ENCODE data around the gene CCDC184.
"Not testable (repeated sequence)": the region's sequence is repeated elsewhere in the genome, so short reads cannot be mapped to it uniquely, and the experiment has no call there.

The CCDC184 gene

DNA sequence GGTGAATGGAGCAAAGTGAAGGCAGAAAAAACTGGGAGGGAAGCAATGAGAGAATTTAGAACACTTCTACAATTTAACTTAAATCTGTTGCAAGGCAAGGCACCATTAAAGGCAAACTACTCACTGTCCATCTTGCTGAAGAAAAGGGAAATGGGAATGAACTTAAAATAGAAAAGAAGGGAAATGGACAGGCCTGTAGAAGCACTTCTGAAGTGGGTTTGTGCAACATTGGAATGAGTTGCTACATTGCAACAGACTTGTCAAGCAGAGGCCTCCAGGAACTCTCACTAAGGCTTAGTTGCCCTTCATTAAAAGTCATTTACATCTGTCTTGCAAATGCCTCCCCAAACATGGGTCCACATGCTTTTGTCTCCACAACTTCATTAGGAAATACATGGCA lies 33.3 kb downstream of the CCDC184 start:
- no peak for DNase-seq

DNA sequence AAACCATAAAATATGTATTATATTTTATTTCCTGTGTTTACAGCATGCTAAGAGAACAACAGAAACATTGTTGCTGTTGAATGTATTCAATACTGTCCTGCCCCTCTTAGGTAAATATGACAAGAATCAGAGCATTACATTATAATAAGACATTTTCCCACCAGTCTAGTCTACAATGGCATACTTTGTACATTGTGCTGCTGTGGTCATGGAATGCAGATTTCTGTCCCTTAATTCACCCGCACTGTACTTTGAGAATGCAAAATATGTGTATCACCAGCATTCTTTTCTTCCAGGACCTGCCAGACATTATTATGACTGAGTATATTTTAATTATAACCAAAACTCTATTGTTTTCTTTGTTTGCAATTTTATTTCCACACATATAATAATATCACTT lies 36.2 kb downstream of the CCDC184 start:
- DNase-seq = no peak

DNA sequence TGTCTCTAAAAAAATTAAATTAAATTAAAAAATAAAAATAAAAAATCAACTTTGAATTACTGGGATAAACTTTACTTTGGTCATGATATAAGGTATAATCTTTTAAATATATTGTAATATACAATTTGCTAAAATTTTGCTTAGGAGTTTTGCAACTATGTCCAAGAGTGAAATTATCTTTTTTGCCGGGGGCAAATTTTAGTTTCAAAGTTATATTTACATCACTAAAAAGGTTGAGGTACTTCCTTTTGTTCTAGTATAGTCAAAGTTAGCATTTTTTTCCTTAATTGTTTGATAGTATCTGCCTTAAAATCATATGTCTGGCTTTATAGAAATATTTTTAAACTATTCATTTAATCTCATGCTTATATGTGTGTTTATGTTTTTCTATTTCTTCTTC lies 37.3 kb downstream of the CCDC184 start:
- no peak for DNase-seq

DNA sequence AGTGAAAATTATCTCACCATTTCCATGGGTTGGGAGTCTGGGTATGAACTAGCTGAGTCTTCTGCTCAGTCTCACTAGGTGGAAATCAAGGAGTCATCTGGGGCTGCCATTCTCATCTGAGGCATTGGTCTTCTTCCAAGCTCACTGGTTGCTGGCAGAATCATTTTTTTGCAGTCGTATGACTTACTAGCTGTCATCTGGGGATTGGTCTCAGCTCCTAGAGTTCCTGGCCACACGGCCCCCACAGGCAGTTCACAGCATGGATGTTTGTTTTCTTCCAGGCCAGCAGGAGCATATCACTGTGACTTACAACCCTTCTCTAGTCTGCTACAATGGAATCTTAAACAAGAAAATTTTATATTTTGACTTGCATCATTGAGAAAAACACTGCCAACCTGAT lies 38.2 kb downstream of the CCDC184 start:
- no peak for DNase-seq

DNA sequence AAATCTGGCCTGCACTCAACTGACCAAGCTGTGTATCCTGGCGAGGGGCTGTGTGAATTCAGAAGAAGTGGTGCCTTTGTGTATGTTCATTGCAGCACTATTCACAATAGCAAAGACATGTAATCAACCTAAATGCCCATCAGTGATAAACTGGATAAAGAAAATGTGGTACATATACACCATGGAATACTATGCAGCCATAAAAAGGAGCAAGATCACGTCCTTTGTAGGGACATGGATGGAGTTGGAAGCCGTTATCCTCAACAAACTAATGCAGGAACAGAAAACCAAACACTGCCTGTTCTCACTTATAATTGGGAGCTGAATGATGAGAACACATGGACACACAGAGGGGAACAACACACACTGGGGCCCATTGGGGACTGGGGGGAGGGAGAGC lies 41.1 kb downstream of the CCDC184 start:
- DNase-seq = not testable (repeated sequence)

DNA sequence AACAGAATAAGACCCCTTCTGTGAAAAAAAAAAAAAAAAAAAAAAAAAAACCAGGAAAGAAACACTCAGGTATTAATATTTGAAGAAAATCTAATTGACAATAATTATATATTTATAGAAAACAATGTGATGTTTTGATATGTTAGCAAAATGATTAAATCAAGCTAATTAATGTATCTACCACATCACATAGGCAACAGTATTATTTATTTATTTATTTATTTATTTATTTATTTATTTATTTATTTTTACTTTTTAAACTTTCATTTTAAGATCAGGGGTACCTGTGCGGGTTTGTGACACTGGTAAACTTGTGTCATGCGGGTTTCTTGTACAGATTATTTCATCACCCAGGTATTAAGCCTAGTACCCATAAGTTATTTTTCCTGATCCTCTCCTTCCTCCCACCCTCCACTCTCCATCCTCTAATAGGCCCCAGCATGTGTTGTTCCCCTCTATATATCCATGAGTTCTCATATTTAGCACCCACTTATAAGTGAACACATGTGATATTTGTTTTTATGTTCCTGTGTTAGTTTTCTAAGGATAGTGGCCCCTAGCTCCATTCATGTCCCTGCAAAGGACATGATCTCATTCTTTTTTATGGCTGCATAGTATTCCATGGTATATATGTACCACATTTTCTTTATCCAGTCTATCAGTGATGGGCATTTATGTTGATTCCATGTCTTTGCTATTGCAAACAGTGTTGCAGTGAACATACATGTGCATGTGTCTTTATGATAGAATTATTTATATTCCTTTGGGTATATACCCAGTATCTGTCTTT lies 47.9 kb downstream of the CCDC184 start:
- DNase-seq = not testable (repeated sequence)
